ENCODE results near the gene VWA7. TPM values are rescaled to one million over a fixed set of nuclear protein-coding genes. Genes with fewer than 3 reads are reported as not detected.
"Not testable (repeated sequence)": the region's sequence is repeated elsewhere in the genome, so short reads cannot be mapped to it uniquely, and the experiment has no call there.

The VWA7 gene, protein sequence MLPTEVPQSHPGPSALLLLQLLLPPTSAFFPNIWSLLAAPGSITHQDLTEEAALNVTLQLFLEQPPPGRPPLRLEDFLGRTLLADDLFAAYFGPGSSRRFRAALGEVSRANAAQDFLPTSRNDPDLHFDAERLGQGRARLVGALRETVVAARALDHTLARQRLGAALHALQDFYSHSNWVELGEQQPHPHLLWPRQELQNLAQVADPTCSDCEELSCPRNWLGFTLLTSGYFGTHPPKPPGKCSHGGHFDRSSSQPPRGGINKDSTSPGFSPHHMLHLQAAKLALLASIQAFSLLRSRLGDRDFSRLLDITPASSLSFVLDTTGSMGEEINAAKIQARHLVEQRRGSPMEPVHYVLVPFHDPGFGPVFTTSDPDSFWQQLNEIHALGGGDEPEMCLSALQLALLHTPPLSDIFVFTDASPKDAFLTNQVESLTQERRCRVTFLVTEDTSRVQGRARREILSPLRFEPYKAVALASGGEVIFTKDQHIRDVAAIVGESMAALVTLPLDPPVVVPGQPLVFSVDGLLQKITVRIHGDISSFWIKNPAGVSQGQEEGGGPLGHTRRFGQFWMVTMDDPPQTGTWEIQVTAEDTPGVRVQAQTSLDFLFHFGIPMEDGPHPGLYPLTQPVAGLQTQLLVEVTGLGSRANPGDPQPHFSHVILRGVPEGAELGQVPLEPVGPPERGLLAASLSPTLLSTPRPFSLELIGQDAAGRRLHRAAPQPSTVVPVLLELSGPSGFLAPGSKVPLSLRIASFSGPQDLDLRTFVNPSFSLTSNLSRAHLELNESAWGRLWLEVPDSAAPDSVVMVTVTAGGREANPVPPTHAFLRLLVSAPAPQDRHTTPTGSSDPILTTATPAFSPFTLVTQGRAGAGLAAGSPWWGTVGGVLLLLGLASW
- polyA plus RNA-seq (ENCODE audit: insufficient read length in 4 of 4), result 10 to 100 TPM in 1 of 4 donors, 1 to 10 TPM in 3; 7.1 to 10.4 (median 8.7) TPM

DNA sequence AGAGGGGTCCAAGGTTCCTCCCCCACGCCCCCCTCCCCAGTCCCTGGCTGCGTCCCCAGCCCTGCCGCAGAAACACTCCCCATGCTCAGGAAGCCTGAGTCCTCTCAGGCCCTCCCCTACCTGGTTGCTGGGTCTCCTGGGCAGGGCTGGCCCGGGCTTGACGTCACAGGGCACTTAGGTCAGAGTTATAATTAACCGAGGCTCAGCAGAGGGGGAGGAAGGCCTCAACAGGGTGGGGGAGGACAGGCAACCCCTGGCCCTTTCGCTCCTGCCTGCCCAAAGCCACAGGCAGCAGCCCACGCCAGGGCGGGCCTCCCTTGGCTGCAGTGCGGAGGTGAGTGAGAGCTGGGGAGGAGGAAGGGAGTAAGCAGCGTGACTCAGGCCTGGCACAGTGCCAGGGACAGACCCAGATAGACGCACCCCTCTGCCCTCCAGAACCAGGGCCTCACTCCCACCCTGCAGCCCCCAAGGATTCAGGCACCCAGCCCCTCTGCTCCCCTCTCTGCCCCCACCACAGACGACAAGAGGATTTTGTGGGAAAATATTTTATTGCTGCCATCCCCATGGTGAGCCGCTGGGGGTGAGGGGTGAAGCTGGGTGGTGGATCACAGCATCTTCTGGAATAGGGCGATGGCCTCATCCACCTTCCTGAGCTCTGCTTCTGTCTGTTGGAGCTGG lies at the start of gene VWA7:
VWA7 (minus strand) TSS at position 340 of the 678 bp plus-strand sequence. CDS start 549 bp downstream, outside the sequence.
- peak; percentile 67 to 85 (median 71) for DNase-seq (ENCODE audit: low read depth in 4 of 4, low spot score in 3 of 4)

DNA sequence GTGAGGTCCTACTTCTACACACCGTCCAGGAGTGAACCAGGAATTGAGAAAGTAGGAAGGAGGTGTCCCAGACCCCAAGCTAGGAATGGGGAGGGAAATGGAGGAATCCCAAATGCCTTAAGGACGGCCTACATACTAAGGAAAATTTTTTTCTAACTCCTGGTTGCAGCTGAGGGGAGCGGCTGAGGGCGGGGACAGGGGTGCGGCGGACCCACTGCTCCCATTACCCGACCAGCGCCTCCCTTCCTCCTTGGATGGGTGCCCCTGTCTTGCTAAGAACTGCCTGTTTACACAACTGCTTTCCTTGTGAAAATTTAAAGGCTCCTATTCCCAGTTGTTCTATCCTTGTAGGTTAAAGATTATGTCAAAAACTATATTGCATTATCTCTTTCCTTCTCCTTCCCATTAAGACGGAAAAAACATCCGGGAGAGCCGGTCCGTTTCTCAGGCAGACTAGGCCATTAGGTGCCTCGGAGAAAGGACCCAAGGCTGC lies 49.7 kb upstream of the VWA7 start:
- DNase-seq (ENCODE audit: low read depth in 4 of 4, low spot score in 3 of 4), result peak in 2 of 4 donors; percentile 75 to 78

DNA sequence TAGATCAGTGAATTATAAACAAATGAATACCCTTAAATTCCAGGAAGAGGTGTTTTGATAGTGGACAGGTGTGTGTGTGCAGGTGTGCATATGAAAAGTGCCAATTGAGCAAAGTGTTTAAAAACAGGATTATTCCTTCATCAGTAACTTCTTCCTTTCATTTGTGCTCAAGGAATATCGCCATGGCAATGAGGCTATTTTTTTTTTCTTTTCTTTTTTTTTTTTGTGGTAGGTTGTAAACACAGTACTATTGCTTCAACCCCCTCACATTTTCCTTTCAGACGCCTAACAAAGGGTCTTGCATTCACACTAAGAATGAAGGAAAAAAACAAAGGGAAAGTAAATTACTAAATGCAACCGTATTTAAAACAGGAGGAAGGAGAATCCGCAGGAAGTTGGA lies 48.4 kb upstream of the VWA7 start:
- DNase-seq (ENCODE audit: low read depth in 4 of 4, low spot score in 3 of 4), result no peak

DNA sequence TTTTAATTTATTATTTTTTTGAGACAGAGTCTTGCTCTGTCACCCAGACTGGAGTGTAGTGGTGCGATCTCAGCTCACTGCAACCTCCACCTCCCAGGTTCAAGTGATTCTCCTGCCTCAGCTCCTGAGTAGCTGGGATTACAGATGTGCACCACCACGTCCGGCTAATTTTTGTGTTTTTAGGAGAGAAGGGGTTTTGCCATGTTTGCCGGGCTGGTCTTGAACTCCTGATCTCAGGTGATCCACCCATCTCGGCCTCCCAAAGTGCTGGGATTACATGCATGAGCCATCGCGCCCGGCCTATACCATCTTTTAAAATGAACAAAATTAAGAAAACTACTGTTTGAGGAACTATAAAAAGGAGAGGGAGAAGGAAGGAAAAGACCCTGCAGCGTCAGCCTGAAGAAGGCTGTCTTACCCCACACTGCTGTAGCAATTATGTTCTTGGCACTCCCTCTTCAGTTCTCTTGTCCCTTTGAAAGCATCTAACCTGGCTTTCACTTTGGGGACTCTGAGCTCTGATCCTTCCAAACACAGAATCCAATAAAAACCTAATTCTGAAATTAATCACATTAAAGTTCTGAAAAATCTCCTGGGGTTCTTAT lies 46.6 kb upstream of the VWA7 start:
- DNase-seq (ENCODE audit: low read depth in 4 of 4, low spot score in 3 of 4), result not testable (repeated sequence)

DNA sequence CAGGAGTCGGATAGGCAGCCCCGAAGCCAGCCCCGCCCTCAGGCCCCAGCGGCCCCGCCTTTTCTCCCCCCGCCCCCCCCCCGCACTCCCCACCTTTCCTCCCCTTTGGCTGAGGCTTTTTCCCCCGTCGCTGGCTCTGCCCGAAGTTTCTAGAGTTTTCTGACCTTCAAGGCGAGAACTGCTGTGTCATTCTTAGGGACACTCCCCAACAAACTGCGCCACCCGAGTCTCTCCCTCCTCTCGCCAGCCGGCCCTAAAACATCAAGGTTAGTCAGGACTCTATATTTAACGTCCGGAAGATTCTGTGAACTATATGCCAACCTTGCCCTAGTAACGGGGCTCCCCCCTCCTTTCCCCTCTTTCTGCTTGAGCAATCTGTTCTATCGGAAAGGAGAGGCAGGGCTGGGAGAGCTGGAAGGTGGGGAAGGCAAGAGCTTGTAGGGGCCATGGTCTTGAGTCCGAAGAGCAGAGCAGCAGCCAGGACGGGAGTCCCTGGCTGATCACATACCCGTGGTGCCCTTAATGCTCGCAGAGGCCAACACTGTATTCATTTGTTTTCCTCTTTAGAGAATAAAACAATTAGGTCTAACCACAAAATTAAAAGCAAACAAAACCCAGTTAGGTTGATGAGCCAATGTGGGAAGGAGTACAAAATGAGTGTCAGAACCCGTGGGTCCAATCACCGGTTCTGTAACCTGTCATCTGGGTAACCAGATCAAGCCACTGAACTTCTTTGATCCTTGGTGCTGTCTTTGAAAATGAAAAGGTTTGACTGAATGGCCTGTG lies 45.1 kb upstream of the VWA7 start:
- DNase-seq (ENCODE audit: low read depth in 4 of 4, low spot score in 3 of 4), result peak in 1 of 4 donors; percentile 69

DNA sequence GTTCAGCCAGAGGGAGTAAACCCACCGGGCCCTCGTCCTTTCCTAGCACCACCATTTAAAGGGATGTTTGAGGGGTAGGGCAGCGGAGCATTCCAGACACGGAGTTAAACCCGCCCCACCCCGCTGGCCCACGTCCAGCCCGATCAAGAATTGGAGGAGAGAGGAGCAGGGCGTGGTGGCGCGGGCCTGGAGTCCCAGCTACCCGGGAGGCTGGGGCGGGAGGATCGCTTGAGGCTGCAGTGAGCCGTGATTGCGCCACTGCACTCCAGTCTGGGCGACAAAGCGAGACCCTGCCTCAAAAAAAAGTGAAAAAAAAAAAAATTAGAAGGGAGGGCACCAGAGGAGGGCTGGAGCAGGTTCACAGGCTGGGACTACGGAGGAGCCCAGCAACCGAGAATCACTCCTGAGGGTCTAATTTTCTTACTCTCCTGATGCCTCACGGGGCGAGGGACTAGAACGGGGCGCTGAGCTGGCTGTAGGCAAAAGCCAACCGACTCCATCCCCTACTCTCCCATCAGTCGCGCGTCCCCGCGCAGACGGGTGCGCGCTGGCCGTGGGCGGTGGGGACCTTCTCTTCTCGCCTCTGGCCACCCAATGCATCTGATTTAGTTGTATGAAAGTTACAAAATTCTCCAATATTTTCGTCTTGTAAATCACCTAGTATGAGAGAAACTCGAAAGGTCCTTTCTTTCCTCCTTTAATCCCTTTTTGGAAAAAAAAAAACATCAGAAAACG lies 44.3 kb upstream of the VWA7 start:
- no peak for DNase-seq (ENCODE audit: low read depth in 4 of 4, low spot score in 3 of 4)

DNA sequence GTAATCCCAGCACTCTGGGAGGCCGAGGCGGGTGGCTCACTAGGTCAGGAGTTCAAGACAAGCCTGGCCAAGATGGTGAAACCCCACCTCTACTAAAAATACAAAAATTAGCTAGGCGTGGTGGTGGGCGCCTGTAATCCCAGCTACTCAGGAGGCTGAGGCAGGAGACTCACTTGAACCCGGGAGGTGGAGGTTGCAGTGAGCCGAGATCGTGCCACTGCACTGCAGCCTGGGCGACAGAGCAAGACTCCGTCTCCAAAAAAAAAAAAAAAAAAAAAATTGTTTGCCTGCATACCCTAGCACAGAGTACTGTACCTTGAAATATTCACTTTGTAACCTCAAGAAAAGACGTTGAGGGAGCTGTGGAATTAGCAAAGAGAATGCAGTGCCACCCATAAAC lies 43.3 kb upstream of the VWA7 start:
- DNase-seq (ENCODE audit: low read depth in 4 of 4, low spot score in 3 of 4), result not testable (repeated sequence)

DNA sequence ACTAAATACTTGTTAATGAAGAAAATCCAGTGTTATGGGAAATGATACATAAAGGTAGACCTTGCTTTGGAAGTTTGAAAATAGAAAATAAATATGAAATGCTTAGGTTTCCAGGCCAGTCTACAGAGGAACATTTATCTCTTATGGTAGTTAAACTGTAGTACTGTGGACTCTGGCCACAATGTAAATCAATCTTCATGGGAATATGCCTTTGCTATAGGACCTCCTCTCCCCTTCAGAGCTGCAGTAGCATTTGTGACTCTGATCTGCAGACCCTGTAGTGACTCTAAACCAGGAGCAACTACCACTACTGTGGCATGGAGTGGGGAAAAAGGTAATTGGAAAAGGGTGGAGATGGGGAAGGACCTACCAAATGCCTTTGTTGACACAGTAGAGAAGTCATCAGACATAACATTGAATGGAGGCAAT lies 42.8 kb upstream of the VWA7 start:
- no peak for DNase-seq (ENCODE audit: low read depth in 4 of 4, low spot score in 3 of 4)

DNA sequence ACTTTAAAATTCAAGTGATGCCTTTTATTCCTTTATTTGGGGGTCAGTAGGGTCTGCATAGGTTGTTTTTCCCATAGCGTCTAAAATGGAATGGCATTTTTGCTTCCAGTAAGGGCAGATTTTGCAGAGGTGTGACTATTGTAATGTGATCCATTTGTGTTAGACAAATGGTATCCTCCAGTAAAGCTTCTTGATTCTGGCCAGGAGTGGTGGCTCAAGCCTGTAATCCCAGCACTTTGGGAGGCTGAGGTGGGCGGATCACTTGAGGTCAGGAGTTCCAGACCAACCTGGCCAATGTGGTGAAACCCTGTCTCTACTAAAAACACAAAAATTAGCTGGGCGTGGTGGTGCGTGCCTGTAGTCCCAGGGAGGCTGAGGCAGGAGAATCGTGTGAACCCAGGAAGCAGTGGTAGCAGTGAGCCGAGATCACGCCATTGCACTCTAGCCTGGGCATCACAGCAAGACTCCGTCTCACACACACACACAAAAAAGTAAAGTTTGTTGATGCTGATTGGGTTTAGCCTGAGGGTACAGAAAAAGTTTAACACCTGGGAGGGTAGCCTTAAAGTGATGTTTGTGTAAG lies 40.9 kb upstream of the VWA7 start:
- DNase-seq (ENCODE audit: low read depth in 4 of 4, low spot score in 3 of 4), result not testable (repeated sequence)

DNA sequence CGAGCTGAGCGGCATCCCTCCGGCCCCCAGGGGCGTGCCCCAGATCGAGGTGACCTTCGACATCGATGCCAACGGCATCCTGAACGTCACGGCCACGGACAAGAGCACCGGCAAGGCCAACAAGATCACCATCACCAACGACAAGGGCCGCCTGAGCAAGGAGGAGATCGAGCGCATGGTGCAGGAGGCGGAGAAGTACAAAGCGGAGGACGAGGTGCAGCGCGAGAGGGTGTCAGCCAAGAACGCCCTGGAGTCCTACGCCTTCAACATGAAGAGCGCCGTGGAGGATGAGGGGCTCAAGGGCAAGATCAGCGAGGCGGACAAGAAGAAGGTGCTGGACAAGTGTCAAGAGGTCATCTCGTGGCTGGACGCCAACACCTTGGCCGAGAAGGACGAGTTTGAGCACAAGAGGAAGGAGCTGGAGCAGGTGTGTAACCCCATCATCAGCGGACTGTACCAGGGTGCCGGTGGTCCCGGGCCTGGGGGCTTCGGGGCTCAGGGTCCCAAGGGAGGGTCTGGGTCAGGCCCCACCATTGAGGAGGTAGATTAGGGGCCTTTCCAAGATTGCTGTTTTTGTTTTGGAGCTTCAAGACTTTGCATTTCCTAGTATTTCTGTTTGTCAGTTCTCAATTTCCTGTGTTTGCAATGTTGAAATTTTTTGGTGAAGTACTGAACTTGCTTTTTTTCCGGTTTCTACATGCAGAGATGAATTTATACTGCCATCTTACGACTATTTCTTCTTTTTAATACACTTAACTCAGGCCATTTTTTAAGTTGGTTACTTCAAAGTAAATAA lies 40.2 kb upstream of the VWA7 start:
- DNase-seq (ENCODE audit: low read depth in 4 of 4, low spot score in 3 of 4), result not testable (repeated sequence)

DNA sequence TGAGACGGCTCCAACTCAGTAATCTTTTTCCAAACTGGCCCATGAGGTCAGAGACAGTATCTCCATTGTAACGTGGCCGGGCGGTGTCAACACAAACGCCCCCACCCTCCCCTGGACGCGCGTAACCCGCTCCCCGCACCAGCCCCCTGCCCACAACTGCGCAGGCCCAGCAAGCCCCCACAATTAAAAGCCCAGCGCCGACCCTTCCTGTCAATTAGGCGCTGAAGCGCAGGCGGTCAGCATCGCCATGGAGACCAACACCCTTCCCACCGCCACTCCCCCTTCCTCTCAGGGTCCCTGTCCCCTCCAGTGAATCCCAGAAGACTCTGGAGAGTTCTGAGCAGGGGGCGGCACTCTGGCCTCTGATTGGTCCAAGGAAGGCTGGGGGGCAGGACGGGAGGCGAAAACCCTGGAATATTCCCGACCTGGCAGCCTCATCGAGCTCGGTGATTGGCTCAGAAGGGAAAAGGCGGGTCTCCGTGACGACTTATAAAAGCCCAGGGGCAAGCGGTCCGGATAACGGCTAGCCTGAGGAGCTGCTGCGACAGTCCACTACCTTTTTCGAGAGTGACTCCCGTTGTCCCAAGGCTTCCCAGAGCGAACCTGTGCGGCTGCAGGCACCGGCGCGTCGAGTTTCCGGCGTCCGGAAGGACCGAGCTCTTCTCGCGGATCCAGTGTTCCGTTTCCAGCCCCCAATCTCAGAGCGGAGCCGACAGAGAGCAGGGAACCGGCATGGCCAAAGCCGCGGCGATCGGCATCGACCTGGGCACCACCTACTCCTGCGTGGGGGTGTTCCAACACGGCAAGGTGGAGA lies 38.1 kb upstream of the VWA7 start, which contains the start of the genes HSPA1A and HSPA1L:
HSPA1A (plus strand) TSS at position 519 of the 814 bp plus-strand sequence; CDS start at position 733, 214 bp downstream.
HSPA1L (minus strand) TSS at position 259 of the 814 bp plus-strand sequence. CDS start 3,311 bp downstream, outside the sequence.
- DNase-seq (ENCODE audit: low read depth in 4 of 4, low spot score in 3 of 4), result peak; percentile 92 to 97 (median 94)

DNA sequence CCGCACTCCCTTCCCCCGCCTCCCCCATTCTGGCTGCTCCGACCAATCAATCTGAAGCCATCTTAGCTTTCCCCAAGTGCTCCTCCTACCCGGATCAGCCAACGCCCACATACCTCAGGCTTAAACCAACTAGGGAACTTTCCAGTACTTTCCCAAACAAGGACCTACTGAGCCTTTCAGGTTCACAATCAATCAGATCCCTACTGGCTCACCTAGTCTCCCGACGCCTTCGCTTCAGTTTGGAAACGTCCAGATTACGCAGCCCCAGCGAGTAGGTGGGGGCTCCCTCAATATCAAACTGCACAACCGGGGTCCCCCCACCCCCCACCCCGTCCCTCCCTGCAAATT lies 37.5 kb upstream of the VWA7 start:
- peak; percentile 86 to 96 (median 94) for DNase-seq (ENCODE audit: low read depth in 4 of 4, low spot score in 3 of 4)

DNA sequence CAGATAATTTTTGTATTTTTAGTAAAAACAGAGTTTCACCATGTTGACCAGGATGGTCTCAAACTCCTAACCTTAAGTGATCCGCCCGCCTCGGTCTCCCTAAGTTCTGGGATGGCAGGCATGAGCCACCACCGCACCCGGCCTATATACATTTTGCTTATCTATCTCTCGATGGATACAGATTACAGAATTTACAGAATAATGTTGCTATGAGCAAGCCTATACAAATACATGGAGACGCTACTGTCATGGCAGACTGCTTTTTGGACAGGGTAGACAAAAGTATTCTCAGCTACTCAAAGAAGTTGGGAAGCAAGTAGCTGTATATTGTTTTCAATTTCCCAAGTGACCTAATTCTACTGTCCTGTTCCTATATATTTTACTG lies 36.3 kb upstream of the VWA7 start:
- DNase-seq (ENCODE audit: low read depth in 4 of 4, low spot score in 3 of 4), result no peak

DNA sequence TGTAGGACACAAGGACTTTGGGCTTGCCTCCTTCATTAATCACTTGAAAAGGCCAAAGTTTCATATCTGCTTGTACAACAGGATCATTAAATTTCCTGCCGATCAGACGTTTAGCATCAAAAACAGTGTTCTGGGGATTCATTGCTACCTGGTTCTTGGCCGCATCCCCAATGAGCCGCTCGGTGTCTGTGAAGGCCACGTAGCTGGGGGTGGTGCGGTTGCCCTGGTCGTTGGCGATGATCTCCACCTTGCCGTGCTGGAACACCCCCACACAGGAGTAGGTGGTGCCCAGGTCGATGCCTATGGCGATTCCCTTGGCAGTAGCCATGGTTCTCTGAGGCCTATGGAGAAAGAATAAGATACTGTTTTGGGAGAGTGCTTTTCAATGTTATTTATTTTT lies 34.5 kb upstream of the VWA7 start:
- no peak for DNase-seq (ENCODE audit: low read depth in 4 of 4, low spot score in 3 of 4)

DNA sequence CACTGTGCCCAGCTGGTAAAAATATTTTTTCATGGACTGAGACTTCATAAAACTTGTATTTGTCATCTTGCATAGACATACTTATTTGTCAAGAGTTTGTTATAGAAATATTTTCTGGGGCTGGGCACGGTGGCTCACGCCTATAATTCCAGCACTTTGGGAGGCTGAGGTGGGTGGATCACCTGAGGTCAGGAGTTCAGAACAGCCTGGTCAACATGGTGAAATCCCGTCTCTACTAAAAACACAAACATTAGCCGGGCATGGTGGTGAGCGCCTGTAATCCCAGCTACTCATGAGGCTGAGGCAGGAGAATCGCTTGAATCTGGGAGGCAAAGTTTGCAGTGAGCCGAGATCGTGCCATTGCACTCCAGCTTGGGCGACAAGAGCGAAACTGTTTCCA lies 31.5 kb upstream of the VWA7 start:
- DNase-seq (ENCODE audit: low read depth in 4 of 4, low spot score in 3 of 4), result not testable (repeated sequence)

DNA sequence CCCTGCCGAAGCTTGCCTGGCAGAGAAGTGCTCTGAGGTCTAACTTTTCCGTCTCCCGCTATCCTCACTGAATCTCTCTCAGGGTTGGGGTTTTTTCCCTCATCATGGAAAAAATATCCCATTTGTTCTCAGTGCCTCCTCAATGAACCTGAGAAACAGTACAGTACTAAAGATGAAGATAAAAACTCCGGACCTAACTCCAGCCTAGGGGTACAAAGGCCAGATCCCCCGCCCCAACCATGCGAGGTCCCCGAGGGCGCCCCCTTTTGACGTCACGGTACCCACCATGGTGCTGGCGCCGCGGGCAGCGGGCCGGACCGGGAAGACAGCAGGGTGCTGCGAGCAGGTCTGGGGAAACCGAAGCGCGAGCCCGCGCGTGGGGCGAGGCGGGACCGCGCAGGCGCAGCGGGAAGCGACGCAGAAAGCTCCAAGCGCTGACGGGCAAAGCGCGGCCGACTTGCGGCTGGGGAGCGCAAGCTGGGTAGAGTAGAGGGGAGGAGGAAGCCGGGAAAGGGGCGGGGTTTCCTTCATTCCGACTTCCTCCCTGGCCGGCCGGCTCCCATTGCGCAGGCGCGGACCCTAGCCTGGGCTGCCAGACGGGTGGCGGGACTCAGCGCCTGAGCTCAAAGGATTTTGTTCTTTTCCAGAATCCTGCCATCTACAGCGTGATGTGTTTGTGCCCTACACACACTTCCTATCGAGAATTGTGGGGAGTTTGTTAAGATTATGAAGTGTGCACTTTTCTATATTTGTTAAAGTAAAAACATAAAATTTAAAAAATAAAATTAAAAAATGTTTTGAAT lies 29.5 kb upstream of the VWA7 start, which contains the start of gene LSM2:
LSM2 (minus strand) TSS at position 497 of the 803 bp plus-strand sequence; CDS start at position 288, 209 bp downstream.
- DNase-seq (ENCODE audit: low read depth in 4 of 4, low spot score in 3 of 4), result peak; percentile 93 to 95 (median 94)
